Spleen (tissue), 11 donors: ENCODE measurements around the gene ADAMTS17. TPM values are rescaled to one million over a fixed set of nuclear protein-coding genes. Genes with fewer than 3 reads are reported as not detected.
A peak's percentile ranks its signal among the peaks of the same experiment; 100 is the strongest.

Experiments used
- DNase-seq: peaks from one replicate; pipeline ENCODE4 v3.0.0-alpha.2; 2020
- H3K27ac ChIP-seq, 8 donors: fragments of 200-600 bp; sonication (generic) in 7 of 8; 1 replicate in 4 of 8; 2 replicates in 4 of 8; pipeline versions ENCODE4 v1.5.0 to v1.8.0; 2016 to 2021; ENCODE audit warnings: inconsistent platforms in 4 of 8, mild to moderate bottlenecking in 4 of 8, moderate library complexity in 1 of 8
- H3K27me3 ChIP-seq, 7 donors: fragments of 200-600 bp; sonication (generic) in 6 of 7; replicated peaks in 1 of 7; 1 replicate in 4 of 7; 2 replicates in 3 of 7; pipeline versions ENCODE4 v1.5.0 to v1.8.0; 2016 to 2021; ENCODE audit warnings: inconsistent platforms in 3 of 7, mild to moderate bottlenecking in 1 of 7
- H3K36me3 ChIP-seq, 6 donors: fragments of 200-600 bp; sonication (generic) in 5 of 6; 1 replicate in 4 of 6; 2 replicates in 2 of 6; pipeline versions ENCODE4 v1.5.0 to v1.8.0; 2016 to 2021; ENCODE audit warnings: inconsistent platforms in 2 of 6
- H3K4me1 ChIP-seq, 6 donors: fragments of 200-600 bp; sonication (generic) in 5 of 6; 1 replicate in 3 of 6; 2 replicates in 3 of 6; pipeline versions ENCODE4 v1.5.0 to v1.8.0; 2016 to 2021; ENCODE audit warnings: inconsistent platforms in 3 of 6
- H3K4me3 ChIP-seq, 8 donors: fragments of 200-600 bp; sonication (generic) in 7 of 8; 1 replicate in 4 of 8; 2 replicates in 4 of 8; pipeline versions ENCODE4 v1.5.0 to v1.8.0; 2016 to 2021; ENCODE audit warnings: inconsistent platforms in 4 of 8, mild to moderate bottlenecking in 4 of 8, moderate library complexity in 2 of 8
- H3K9me3 ChIP-seq, 8 donors: fragments of 200-600 bp; sonication (generic) in 7 of 8; 1 replicate in 4 of 8; 2 replicates in 4 of 8; pipeline versions ENCODE4 v1.5.0 to v1.8.0; 2016 to 2021; ENCODE audit warnings: inconsistent platforms in 4 of 8
- POLR2A ChIP-seq, 3 donors: fragments of 450-650 bp; IDR thresholded peaks; one replicate each; pipeline ENCODE4 v1.5.1; 2017; ENCODE audit warnings: antibody characterized with exemption in 3 of 3, mild to moderate bottlenecking in 1 of 3
- POLR2AphosphoS5 ChIP-seq, 3 donors: sonication (generic); formaldehyde crosslinking; IDR thresholded peaks; one replicate each; pipeline ENCODE4 v1.5.1; 2017; ENCODE audit warnings: antibody characterized with exemption in 3 of 3
- WGBS, 5 donors: extraction: QIAGEN DNeasy Blood & Tissue Kit in 3 of 5; methylation state at CpG; one replicate each; pipeline versions ENCODE4 v1.1.5 to v1.1.7; 2013 to 2018; 5-methylcytosine and 5-hydroxymethylcytosine counted together
- intact Hi-C: fragments of 100-400 bp; cut with DNase I; formaldehyde crosslinking; loops from one replicate; pipeline ENCODE4 v1.15.0; 2023; ENCODE audit warnings: low total_unique reads
- polyA plus RNA-seq, 3 donors: library from polyadenylated mRNA; stranded (reverse); fragments of 200-250 nt; gene quantifications; one replicate each; pipeline ENCODE4 v1.2.1, GENCODE V29; 2013
- total RNA-seq, 7 donors: library from RNA; depleted of rRNA in 3 of 7; stranded (reverse); fragments of >200 nt in 3 of 7; fragmentation: NEBNext Ultra II Directional in 4 of 7; extraction: Animal tissue kit (Norgen Biotek cat#: 25700) in 4 of 7; gene quantifications; one replicate each; pipeline versions ENCODE4 v1.1.0 to v1.2.1, GENCODE V29; 2016 to 2021
- TF ChIP-seq, protein P1 (sequence below), 11 experiments: fragments of 200-600 bp in 7 of 11; fragments of 450-650 bp in 4 of 11; sonication (generic) in 4 of 11; IDR thresholded peaks in 8 of 11; conservative IDR thresholded peaks in 3 of 11; 1 replicate in 7 of 11; 2 replicates in 4 of 11; pipeline versions ENCODE4 v1.4.0 to v1.8.0; 2016 to 2021; ENCODE audit warnings: antibody characterized with exemption in 11 of 11, inconsistent platforms in 4 of 11, mild to moderate bottlenecking in 1 of 11
- donor health status: healthy with polysubstance abuse.
- donor health status: DM: no; HTN: no; CAD: no; lungs with moderate emphysema.
- donor health status: DM: no; HTN: no; CAD: no.
- donor health status: Bipolar disorder and iron deficiency.
- donor health status: healthy.
- donor health status: DM: no; HTN: no; CAD: no.
- donor health status: DM: yes; HTN: yes; CAD: no.

The ADAMTS17 gene
- total and polyA plus RNA-seq, 10 donors = 0.21 to 13.2 (median 5.8) TPM

DNA sequence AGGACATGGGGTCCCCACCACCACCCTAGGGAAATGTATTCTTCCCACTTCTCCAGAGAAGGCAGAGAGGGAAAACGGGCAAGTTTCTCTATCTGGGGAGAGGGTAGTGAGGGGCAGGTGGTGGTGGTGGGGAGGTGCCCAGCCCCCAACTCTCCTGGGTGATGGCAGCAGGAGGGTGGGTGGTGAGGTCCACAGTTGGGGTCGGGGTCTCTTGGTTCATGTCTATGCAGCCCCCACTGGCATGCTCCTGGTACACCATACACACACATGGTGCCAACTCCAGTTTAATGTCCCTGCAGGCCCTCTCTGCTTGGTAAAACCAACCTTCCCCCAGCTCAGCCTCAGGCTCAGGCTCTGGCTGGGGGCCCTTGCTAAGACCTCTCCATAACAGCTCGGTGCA lies 354.1 kb downstream of the ADAMTS17 start:
- TF ChIP-seq POLR2AphosphoS5 (IDR thresholded peaks at IDR 0.05) = no peak
- TF ChIP-seq POLR2A (IDR thresholded peaks at IDR 0.05) = no peak
- TF ChIP-seq, protein P1, sequence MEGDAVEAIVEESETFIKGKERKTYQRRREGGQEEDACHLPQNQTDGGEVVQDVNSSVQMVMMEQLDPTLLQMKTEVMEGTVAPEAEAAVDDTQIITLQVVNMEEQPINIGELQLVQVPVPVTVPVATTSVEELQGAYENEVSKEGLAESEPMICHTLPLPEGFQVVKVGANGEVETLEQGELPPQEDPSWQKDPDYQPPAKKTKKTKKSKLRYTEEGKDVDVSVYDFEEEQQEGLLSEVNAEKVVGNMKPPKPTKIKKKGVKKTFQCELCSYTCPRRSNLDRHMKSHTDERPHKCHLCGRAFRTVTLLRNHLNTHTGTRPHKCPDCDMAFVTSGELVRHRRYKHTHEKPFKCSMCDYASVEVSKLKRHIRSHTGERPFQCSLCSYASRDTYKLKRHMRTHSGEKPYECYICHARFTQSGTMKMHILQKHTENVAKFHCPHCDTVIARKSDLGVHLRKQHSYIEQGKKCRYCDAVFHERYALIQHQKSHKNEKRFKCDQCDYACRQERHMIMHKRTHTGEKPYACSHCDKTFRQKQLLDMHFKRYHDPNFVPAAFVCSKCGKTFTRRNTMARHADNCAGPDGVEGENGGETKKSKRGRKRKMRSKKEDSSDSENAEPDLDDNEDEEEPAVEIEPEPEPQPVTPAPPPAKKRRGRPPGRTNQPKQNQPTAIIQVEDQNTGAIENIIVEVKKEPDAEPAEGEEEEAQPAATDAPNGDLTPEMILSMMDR (IDR thresholded peaks at IDR 0.05 in 8 of 11, conservative IDR thresholded peaks at IDR 0.05 in 3 of 11) = no peak
- H3K4me3 ChIP-seq = no peak overlapping the region
- no peak overlapping the region for H3K27ac ChIP-seq
- no peak for DNase-seq
- H3K36me3 ChIP-seq = no peaks in the 10 kb centered on the region
- H3K4me1 ChIP-seq = peaks cover 0 to 13% (median 6%) of the 10 kb centered on the region in 6 donors
- intact Hi-C loops = no loop called here
- 73 to 93% (median 88%) methylated on average over 3 of the region's 3 CpGs for WGBS, 5 donors
- H3K9me3 ChIP-seq = peaks cover 0 to 11% (median 0%) of the 10 kb centered on the region in 8 donors
- peaks cover 0 to 24% (median 0%) of the 10 kb centered on the region in 7 donors for H3K27me3 ChIP-seq

- H3K36me3 ChIP-seq = no peaks in the 10 kb centered on the region
- peaks cover 0 to 13% (median 6%) of the 10 kb centered on the region in 6 donors for H3K4me1 ChIP-seq
- peaks cover 0 to 30% (median 0%) of the 10 kb centered on the region in 7 donors for H3K27me3 ChIP-seq
- 88 to 95% (median 93%) methylated on average over 5 of the region's 5 CpGs for WGBS, 5 donors
- TF ChIP-seq, protein P1 (IDR thresholded peaks at IDR 0.05 in 8 of 11, conservative IDR thresholded peaks at IDR 0.05 in 3 of 11) = no peak
- TF ChIP-seq POLR2A (IDR thresholded peaks at IDR 0.05) (no peak), POLR2AphosphoS5 (IDR thresholded peaks at IDR 0.05) (no peak)
- DNase-seq = no peak
- peaks cover 0 to 11% (median 0%) of the 10 kb centered on the region in 8 donors for H3K9me3 ChIP-seq
- no peak overlapping the region for H3K27ac ChIP-seq
- no peak overlapping the region for H3K4me3 ChIP-seq
- intact Hi-C loops = no loop called here
These were observed 354.7 kb downstream of the ADAMTS17 start for GRCh38 chr15:99987119-99987506.

DNA sequence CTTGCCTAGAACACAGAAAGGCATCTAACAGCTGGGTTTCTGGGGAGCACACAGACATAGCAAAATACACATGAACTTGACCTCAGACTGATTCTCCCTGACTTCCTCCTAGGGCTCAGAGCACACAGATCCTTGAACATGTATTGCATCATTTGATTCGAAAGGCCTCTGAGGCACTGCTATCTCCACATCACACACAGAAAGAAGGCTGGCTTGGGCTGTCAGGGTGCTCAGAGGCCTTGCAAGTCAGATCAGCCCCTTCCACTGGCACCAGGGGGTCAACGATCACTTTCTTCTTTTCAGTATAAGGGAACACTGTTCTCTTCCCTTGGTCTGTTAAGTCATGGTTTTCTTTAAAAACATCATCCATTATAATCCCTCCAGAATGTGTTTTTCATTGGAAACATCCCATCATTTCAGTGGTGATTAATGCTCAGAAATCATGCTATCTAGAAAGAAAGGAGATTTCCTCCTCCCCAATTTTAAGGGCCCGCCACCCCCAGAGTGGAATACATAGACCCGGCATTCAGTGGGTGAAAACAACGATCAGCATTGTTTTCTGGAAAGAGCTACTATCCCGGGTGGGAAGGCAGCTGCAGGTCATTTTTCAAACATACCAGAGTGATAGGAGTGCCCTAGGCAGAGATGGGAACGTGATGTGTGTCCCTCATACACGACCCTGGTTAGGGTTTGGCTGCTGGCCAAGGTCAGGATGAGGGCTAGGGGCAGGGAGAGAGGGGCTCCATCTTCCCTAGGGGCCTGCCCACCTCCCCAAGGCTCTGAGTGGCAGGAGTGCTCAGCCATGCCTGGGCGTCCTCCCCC lies 355.3 kb downstream of the ADAMTS17 start:
- intact Hi-C loops = no loop called here
- WGBS, 5 donors = 62 to 71% (median 65%) methylated on average over 9 of the region's 9 CpGs
- peak; percentile 43 for DNase-seq
- Histone ChIP-seq H3K36me3 (no peaks in the 10 kb centered on the region), H3K27ac (no peak overlapping the region), H3K9me3 (peaks cover 0 to 11% (median 0%) of the 10 kb centered on the region in 8 donors), H3K4me1 (peaks cover 0 to 13% (median 6%) of the 10 kb centered on the region in 6 donors), H3K4me3 (no peak overlapping the region), H3K27me3 (peaks cover 0 to 36% (median 0%) of the 10 kb centered on the region in 7 donors)
- TF ChIP-seq, protein P1 (IDR thresholded peaks at IDR 0.05 in 8 of 11, conservative IDR thresholded peaks at IDR 0.05 in 3 of 11) = no peak
- TF ChIP-seq POLR2A (IDR thresholded peaks at IDR 0.05) = no peak
- no peak for TF ChIP-seq POLR2AphosphoS5 (IDR thresholded peaks at IDR 0.05)

GRCh38 chr15:99985878-99986277 lies 355.9 kb downstream of the ADAMTS17 start:
- Histone ChIP-seq H3K9me3 (peaks cover 0 to 11% (median 0%) of the 10 kb centered on the region in 8 donors), H3K4me1 (peaks cover 0 to 13% (median 6%) of the 10 kb centered on the region in 6 donors), H3K4me3 (no peak overlapping the region), H3K27me3 (peaks cover 0 to 41% (median 0%) of the 10 kb centered on the region in 7 donors), H3K36me3 (no peaks in the 10 kb centered on the region), H3K27ac (no peak overlapping the region)
- DNase-seq = no peak
- 72 to 92% (median 88%) methylated on average over 3 to 4 of the region's 4 CpGs for WGBS, 5 donors
- TF ChIP-seq, protein P1 (IDR thresholded peaks at IDR 0.05 in 8 of 11, conservative IDR thresholded peaks at IDR 0.05 in 3 of 11) = no peak
- TF ChIP-seq POLR2AphosphoS5 (IDR thresholded peaks at IDR 0.05) (no peak), POLR2A (IDR thresholded peaks at IDR 0.05) (no peak)
- intact Hi-C loops = no loop called here
